Measurements from ENCODE around the gene ADAMTS6.

Gene ADAMTS6

GRCh38 chr5:65434122-65434521, 47.6 kb downstream of the ADAMTS6 start:
- H3K4me1 ChIP-seq (ENCODE audit: control insufficient read depth, low read length), result no peaks in the 10 kb centered on the region
- H3K9me3 ChIP-seq (ENCODE audit: control insufficient read depth, insufficient read depth, low read length), result no peaks in the 10 kb centered on the region
- H3K36me3 ChIP-seq (ENCODE audit: control insufficient read depth, low read length), result no peaks in the 10 kb centered on the region
- H3K27ac ChIP-seq (ENCODE audit: low read depth, low read length), result no peak overlapping the region
- no peaks in the 10 kb centered on the region for H4K20me1 ChIP-seq (ENCODE audit: control insufficient read depth, insufficient read depth, low read depth, low read length)
- no peaks in the 10 kb centered on the region for H3F3A ChIP-seq (ENCODE audit: control insufficient read depth, insufficient read depth)
- H3K4me2 ChIP-seq (ENCODE audit: low read length), result no peak overlapping the region
- no peak for TF ChIP-seq CTCF (IDR thresholded peaks at IDR 0.05; ENCODE audit: low read depth, low read length, poor library complexity, severe bottlenecking)
- TF ChIP-seq EZH2phosphoT487 (IDR thresholded peaks at IDR 0.05; ENCODE audit: borderline replicate concordance, low read length), result no peak
- H3K27me3 ChIP-seq (ENCODE audit: control insufficient read depth, low read length), result peaks cover 7% of the 10 kb centered on the region; the same call in 1 of the 2 replicates
- no peaks in the 10 kb centered on the region for H3K9me2 ChIP-seq (replicated peaks; ENCODE audit: control insufficient read depth, low read length)
- H3K4me3 ChIP-seq (ENCODE audit: low read length), result no peak overlapping the region
- H3K79me2 ChIP-seq (ENCODE audit: control insufficient read depth, low read length), result no peaks in the 10 kb centered on the region

GRCh38 chr5:65426656-65427055, 55.1 kb downstream of the ADAMTS6 start:
- H3K4me1 ChIP-seq (ENCODE audit: control insufficient read depth, low read length), result no peaks in the 10 kb centered on the region
- H3K27ac ChIP-seq (ENCODE audit: low read depth, low read length), result no peak overlapping the region
- H3K9me3 ChIP-seq (ENCODE audit: control insufficient read depth, insufficient read depth, low read length), result no peaks in the 10 kb centered on the region
- TF ChIP-seq EZH2phosphoT487 (IDR thresholded peaks at IDR 0.05; ENCODE audit: borderline replicate concordance, low read length), result no peak
- no peak for TF ChIP-seq CTCF (IDR thresholded peaks at IDR 0.05; ENCODE audit: low read depth, low read length, poor library complexity, severe bottlenecking)
- H3K4me3 ChIP-seq (ENCODE audit: low read length), result no peak overlapping the region
- no peak overlapping the region for H3K4me2 ChIP-seq (ENCODE audit: low read length)
- H3K36me3 ChIP-seq (ENCODE audit: control insufficient read depth, low read length), result no peaks in the 10 kb centered on the region
- H3K9me2 ChIP-seq (replicated peaks; ENCODE audit: control insufficient read depth, low read length), result no peaks in the 10 kb centered on the region
- no peaks in the 10 kb centered on the region for H3K79me2 ChIP-seq (ENCODE audit: control insufficient read depth, low read length)
- no peaks in the 10 kb centered on the region for H4K20me1 ChIP-seq (ENCODE audit: control insufficient read depth, insufficient read depth, low read depth, low read length)
- 0 out of 2 replicates have a peak, but pooled peaks cover 2% of the 10 kb centered on the region for H3K27me3 ChIP-seq (ENCODE audit: control insufficient read depth, low read length)
- no peaks in the 10 kb centered on the region for H3F3A ChIP-seq (ENCODE audit: control insufficient read depth, insufficient read depth)

GRCh38 chr5:65423623-65424022, 58.1 kb downstream of the ADAMTS6 start:
- Histone ChIP-seq H3K36me3 (ENCODE audit: control insufficient read depth, low read length) (no peaks in the 10 kb centered on the region), H3K9me3 (ENCODE audit: control insufficient read depth, insufficient read depth, low read length) (no peaks in the 10 kb centered on the region), H3K79me2 (ENCODE audit: control insufficient read depth, low read length) (no peaks in the 10 kb centered on the region), H3K9me2 (replicated peaks; ENCODE audit: control insufficient read depth, low read length) (no peaks in the 10 kb centered on the region), H3K4me1 (ENCODE audit: control insufficient read depth, low read length) (no peaks in the 10 kb centered on the region), H3K27ac (ENCODE audit: low read depth, low read length) (no peak overlapping the region), H3K4me3 (ENCODE audit: low read length) (no peak overlapping the region), H3K27me3 (ENCODE audit: control insufficient read depth, low read length) (no peaks in the 10 kb centered on the region), H3K4me2 (ENCODE audit: low read length) (no peak overlapping the region), H3F3A (ENCODE audit: control insufficient read depth, insufficient read depth) (no peaks in the 10 kb centered on the region), H4K20me1 (ENCODE audit: control insufficient read depth, insufficient read depth, low read depth, low read length) (no peaks in the 10 kb centered on the region)
- TF ChIP-seq EZH2phosphoT487 (IDR thresholded peaks at IDR 0.05; ENCODE audit: borderline replicate concordance, low read length) (no peak), CTCF (IDR thresholded peaks at IDR 0.05; ENCODE audit: low read depth, low read length, poor library complexity, severe bottlenecking) (no peak)

- Histone ChIP-seq H4K20me1 (ENCODE audit: control insufficient read depth, insufficient read depth, low read depth, low read length) (no peaks in the 10 kb centered on the region), H3F3A (ENCODE audit: control insufficient read depth, insufficient read depth) (no peaks in the 10 kb centered on the region), H3K79me2 (ENCODE audit: control insufficient read depth, low read length) (no peaks in the 10 kb centered on the region), H3K4me3 (ENCODE audit: low read length) (no peak overlapping the region), H3K9me2 (replicated peaks; ENCODE audit: control insufficient read depth, low read length) (no peaks in the 10 kb centered on the region), H3K4me2 (ENCODE audit: low read length) (no peak overlapping the region), H3K36me3 (ENCODE audit: control insufficient read depth, low read length) (no peaks in the 10 kb centered on the region), H3K27ac (ENCODE audit: low read depth, low read length) (no peak overlapping the region), H3K27me3 (ENCODE audit: control insufficient read depth, low read length) (no peaks in the 10 kb centered on the region), H3K4me1 (ENCODE audit: control insufficient read depth, low read length) (no peaks in the 10 kb centered on the region), H3K9me3 (ENCODE audit: control insufficient read depth, insufficient read depth, low read length) (no peaks in the 10 kb centered on the region)
- TF ChIP-seq EZH2phosphoT487 (IDR thresholded peaks at IDR 0.05; ENCODE audit: borderline replicate concordance, low read length) (no peak), CTCF (IDR thresholded peaks at IDR 0.05; ENCODE audit: low read depth, low read length, poor library complexity, severe bottlenecking) (no peak)
These were observed 63.1 kb downstream of the ADAMTS6 start for GRCh38 chr5:65418661-65419060.
